IPS DF 4.7 (cell line): Measurements from ENCODE around the gene MACROD2.

Source experiments
- DNase-seq: peaks from one replicate; pipeline ENCODE4 v3.0.0-alpha.2; 2013; ENCODE audit warnings: low spot score; ENCODE audit errors: extremely low read depth

The MACROD2 gene

GRCh38 chr20:15561070-15561569 lies 1565.8 kb downstream of the MACROD2 start:
- no peak for DNase-seq

GRCh38 chr20:15561707-15562404 lies 1566.5 kb downstream of the MACROD2 start:
- no peak for DNase-seq

GRCh38 chr20:15563836-15564235 lies 1568.5 kb downstream of the MACROD2 start:
- DNase-seq, result no peak

- no peak for DNase-seq
Measured at GRCh38 chr20:15564981-15565380, 1569.7 kb downstream of the MACROD2 start.

GRCh38 chr20:15565786-15566185 lies 1570.5 kb downstream of the MACROD2 start:
- no peak for DNase-seq

- DNase-seq, result no peak
Measured at GRCh38 chr20:15567219-15567618, 1571.9 kb downstream of the MACROD2 start.

- DNase-seq, result no peak
Measured at GRCh38 chr20:15570156-15570555, 1574.8 kb downstream of the MACROD2 start.

- no peak for DNase-seq
Measured at GRCh38 chr20:15571056-15571455, 1575.7 kb downstream of the MACROD2 start.

GRCh38 chr20:15575255-15575654 lies 1579.9 kb downstream of the MACROD2 start:
- DNase-seq, result no peak

- DNase-seq, result no peak
Measured at GRCh38 chr20:15576411-15576810, 1581.1 kb downstream of the MACROD2 start.

GRCh38 chr20:15578113-15578512 lies 1582.8 kb downstream of the MACROD2 start:
- DNase-seq, result no peak

GRCh38 chr20:15579688-15580087 lies 1584.4 kb downstream of the MACROD2 start:
- DNase-seq, result no peak

- DNase-seq, result no peak
Measured at GRCh38 chr20:15582146-15582760, 1586.9 kb downstream of the MACROD2 start.

GRCh38 chr20:15584507-15584906 lies 1589.2 kb downstream of the MACROD2 start:
- no peak for DNase-seq

- no peak for DNase-seq
Measured at GRCh38 chr20:15593081-15593480, 1597.8 kb downstream of the MACROD2 start.

GRCh38 chr20:15594158-15594695 lies 1598.9 kb downstream of the MACROD2 start:
- no peak for DNase-seq

- DNase-seq, result no peak
Measured at GRCh38 chr20:15596220-15596890, 1601.0 kb downstream of the MACROD2 start.

- no peak for DNase-seq
Measured at GRCh38 chr20:15597306-15597705, 1602.0 kb downstream of the MACROD2 start.

- no peak for DNase-seq
Measured at GRCh38 chr20:15599961-15600360, 1604.6 kb downstream of the MACROD2 start.

- DNase-seq, result no peak
Measured at GRCh38 chr20:15600565-15600964, 1605.2 kb downstream of the MACROD2 start.

- DNase-seq, result no peak
Measured at GRCh38 chr20:15603506-15603905, 1608.2 kb downstream of the MACROD2 start.
